Suppressor macrophage (primary cell): ENCODE data around the gene FRMD8.

Experiments used
- DNase-seq, 4 experiments: peaks; one replicate each; pipeline ENCODE4 v3.0.0-alpha.2; 2020 to 2022
- total RNA-seq, 17 experiments: gene quantifications; one replicate each; lab custom pipeline; 2026; ENCODE audit warnings: mixed read lengths in 6 of 17, inconsistent platforms in 3 of 17; lab: John Stamatoyannopoulos, UW

FRMD8 gene, protein sequence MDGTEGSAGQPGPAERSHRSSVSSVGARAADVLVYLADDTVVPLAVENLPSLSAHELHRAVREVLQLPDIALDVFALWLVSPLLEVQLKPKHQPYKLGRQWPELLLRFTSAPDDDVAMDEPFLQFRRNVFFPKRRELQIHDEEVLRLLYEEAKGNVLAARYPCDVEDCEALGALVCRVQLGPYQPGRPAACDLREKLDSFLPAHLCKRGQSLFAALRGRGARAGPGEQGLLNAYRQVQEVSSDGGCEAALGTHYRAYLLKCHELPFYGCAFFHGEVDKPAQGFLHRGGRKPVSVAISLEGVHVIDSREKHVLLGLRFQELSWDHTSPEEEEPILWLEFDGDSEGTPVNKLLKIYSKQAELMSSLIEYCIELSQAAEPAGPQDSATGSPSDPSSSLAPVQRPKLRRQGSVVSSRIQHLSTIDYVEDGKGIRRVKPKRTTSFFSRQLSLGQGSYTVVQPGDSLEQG
- total RNA-seq = 25.9 to 62.0 (median 39.7) reads per million in 17 experiments

DNA sequence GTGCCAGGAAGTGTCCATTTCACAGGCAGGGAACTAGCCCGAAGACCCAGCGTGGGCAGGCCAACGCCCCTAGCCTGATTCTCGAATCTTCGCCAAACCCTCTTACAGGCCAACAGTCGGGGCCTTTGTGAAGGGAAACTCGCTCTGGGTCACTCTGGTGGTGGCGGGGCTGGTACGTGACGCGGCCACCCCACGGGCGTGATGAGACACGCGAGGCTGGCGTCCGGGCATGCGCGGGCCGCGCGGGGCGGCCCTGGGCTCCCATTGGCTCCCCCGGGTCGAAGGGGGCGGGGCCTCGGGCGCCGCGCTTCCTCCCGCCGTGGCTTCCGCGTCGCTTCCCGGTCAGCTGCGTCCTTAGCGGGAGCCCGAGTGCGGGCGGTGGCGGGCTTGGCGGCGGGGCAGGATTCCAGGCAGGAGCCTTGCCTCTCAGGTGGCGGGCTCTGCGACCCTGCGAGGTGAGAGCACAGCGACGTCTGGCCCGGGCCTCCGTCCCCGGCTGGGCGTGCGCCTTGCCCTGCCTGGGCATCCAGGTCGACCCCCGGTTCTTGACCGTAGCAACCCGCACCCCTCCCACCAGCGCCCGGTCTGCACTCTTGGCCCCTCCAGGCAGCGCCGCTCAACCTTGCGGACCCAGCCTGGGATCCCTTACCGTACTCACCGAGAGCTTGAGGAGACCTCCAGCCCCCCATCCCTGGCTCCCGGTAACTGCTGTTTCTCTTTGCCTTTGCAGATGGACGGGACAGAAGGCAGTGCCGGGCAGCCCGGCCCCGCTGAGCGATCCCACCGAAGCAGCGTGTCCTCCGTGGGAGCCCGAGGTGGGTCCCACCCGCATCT is at the start of gene FRMD8:
FRMD8 (plus strand) TSS at position 331 of the 834 bp plus-strand sequence; CDS start at position 731, 400 bp downstream.
- peak; percentile 95 to 99 (median 96) for DNase-seq

DNA sequence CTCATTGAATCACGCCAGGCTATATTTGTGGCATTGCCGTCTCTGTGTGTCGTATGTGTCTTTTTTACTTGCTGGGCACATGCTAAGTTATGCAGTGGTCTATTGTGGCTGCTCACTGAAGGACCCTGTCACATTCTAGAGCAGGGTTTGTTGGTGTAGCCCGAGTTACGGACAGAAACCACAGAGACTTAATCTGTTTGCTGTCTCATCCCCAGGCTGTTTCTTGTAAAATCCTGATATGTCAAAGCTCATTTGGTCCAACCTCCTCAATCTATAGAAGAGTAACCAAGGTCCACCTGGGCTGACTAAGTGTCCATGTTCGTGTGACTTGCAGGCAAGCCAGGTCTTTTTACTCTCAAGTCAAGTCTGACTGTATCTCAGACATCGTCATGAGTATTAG is 47.8 kb upstream of the FRMD8 start:
- no peak for DNase-seq

DNA sequence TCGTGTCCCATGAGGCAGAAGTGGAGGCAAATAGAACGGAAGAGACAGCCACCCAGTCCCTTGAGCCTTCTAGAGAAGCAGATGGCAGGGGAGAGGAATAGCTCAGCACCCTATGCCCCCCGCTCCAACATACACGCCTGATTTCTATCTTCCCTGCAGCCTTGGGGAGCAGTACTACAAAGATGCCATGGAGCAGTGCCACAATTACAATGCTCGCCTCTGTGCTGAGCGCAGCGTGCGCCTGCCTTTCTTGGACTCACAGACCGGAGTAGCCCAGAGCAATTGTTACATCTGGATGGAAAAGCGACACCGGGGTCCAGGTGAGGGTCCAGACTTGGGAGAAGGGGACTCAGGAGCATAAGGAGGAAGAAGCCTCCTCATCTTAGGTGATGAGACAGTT is 46.2 kb upstream of the FRMD8 start:
- DNase-seq = no peak

DNA sequence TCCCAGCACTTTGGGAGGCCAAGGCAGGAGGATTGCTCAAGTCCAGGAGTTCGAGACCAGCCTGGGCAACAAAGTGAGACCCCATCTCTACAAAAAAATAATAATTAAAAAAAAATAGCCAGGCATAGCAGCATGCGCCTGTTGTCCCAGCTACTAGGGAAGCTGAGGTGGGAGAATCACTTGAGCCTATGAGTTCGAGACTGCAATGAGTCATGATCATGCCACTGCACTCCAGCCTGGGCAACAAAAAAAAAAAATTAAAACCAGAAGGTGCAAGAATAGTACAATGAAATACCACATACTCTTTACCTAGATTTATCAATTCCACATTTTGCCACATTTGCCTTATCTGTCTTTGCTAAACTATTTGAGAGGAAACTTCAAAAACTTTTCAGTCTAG is 44.6 kb upstream of the FRMD8 start:
- peak; percentile 35 to 71 (median 70) for DNase-seq

DNA sequence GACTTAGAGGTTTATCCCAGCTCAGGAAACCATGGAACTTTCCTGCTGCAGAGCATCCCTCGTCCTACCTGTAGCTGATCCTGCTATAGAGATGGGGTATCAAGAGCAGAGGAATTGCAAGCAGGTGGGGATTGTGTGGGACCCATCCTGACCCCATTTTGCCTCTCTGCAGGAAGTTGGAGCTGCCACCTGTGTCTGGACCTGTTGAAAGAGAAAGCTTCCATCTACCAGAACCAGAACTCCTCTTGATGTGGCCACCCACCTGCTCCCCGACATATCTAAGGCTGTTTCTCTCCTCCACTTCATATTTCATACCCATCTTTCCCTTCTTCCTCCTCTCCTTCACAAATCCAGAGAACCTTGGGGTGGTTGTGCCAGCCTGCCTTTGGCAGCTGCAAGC is 34.9 kb upstream of the FRMD8 start:
- DNase-seq = no peak

DNA sequence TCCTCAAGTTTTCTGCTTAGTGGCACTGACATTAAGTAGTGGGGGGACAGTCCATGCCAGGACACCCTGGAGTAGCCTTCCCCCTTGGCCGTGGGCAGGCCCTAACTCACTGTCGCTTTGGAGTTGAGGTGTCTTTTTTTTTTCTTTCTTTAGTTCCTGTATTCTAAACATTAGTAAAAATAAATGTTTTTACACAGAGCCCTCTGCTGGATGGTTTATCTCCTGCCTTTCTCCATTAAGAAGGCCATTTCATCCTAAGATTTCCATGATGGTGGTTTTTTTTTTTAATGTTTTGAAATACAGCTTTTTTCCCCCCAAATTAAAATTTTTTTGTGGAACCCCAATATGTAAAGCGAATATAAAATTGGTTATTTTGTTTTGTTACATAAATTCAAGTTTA is 33.7 kb upstream of the FRMD8 start:
- peak; percentile 37 to 63 (median 48) for DNase-seq

DNA sequence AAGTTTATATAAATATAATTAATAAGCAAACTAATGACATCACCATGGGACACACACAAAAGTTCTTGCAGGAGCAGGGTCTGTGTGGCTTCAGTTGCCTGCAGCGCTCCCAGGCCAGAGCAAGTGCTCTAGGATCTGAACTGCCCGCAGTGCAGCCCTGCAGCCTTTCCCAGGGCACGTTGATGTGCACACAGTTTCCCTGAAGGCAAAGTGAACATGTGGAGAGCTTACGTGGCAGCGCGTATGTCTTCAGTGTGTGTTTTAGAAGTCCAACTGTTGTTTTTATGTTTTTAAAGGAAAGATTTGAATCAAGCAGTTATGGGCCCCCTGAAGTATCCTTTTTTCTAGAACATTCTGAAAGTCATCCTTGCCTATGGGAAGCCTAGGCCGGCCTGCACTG is 33.1 kb upstream of the FRMD8 start:
- DNase-seq = no peak

DNA sequence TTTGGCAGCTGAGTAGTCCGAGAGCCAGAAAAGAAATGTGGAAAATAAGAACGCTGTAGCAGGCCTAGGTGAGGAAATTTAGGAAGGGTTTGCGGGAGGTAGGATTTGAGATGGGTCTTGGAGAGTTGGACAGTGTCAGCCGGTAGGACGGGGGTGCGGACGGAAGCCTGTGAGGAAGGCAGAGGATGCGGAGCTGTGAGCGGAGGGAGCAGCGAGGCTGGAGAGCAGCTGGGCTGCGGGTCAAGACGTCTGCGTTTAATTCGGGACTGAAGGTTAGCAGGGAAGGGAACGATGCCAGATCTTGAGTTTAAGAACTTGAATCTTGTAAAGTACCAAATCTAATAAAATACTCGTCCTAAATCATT is 32.6 kb upstream of the FRMD8 start:
- DNase-seq = no peak

DNA sequence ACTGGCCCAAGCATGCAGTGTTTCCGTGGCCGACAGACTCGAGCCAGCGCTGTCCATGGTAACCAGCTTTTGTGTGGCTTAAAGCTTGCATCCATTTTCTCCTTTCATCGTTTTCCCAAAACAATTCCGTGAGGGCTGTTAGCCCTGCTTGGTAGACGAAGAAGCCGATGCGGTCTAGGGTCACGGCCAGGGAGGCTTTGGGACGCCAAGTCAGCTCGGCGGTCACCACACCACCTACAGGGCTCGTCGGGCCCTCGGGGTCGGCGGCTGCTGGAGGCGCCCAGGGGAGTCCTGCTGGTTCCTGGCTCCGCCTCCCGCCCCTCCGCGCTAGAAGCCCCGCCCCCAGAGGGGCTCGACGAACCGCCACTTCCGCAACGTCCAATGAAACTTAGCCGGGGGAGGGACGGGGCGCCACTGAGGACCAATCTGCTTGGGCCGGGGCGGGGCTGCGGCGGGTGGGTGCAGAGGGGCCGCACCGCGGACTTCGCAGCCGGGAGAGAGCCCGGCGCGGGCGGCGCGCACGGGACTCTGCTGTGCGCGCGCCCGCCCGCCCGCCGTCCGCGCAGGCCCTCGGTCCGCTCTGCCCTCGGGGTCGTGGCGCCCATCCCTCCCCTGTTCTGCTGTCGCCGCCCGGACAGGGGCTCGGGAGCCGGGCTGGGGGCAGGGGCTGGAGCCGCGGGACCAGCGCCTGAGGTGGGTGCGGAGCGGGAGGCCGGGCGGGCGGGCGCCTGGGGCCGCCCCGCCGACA is 32.0 kb upstream of the FRMD8 start, which contains the start of gene TIGD3:
TIGD3 (plus strand) TSS at position 487 of the 748 bp plus-strand sequence. CDS start 1,058 bp downstream, outside the sequence.
- peak; percentile 95 to 98 (median 96) for DNase-seq

DNA sequence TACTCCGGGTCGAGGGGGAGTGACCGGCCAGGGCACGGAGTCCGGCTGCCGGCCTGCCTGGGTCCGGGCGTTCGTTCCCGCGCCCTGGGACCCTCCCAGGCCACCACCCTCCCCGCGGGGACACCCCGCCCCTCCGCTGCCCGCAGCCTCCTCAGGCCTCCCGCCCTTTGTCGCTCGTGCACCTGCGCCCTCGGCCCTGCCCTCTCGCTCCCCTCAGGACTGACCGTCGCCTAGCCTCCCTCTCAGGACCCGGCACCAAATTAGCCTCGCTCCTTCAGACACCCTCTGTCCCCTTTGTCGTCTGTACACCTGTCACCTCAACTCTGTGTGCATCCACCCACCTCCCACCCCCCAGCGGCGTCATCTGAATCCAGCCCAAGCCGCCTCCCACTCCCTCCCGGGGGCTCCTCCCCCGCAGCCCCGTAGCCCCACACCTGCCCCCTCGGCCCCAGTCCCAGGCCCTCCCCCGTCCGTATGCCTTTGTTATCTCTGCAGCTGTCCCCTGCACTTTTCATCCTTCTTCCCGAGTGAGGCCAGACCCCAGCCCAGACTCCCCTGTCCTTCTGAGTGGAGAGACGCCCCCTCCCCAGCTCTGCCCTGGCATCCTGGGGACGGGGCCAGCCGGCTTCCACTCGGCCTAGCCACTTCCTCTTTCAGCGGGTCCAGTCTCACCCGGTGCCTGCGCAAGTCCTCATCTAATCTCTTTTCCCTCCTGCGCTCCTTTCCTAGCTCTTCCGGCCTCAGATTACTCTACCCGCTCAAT is 31.2 kb upstream of the FRMD8 start:
- peak; percentile 26 to 68 (median 56) for DNase-seq

DNA sequence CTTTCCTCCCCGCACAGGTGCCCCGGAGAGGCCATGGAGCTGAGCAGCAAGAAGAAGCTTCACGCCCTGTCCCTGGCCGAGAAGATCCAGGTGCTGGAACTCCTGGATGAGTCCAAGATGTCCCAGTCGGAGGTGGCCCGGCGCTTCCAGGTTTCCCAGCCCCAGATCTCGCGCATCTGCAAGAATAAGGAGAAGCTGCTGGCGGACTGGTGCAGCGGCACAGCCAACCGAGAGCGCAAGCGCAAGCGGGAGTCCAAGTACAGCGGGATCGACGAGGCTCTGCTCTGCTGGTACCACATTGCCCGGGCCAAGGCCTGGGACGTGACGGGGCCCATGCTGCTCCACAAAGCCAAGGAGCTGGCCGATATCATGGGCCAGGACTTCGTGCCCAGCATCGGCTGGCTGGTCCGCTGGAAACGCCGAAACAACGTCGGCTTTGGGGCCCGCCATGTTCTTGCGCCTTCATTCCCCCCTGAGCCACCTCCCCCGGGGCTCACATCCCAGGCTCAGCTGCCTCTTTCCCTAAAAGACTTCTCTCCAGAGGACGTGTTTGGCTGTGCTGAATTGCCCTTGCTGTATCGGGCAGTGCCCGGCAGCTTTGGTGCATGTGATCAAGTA is 30.6 kb upstream of the FRMD8 start:
- DNase-seq = peak in 1 of 4 experiments; percentile 12

DNA sequence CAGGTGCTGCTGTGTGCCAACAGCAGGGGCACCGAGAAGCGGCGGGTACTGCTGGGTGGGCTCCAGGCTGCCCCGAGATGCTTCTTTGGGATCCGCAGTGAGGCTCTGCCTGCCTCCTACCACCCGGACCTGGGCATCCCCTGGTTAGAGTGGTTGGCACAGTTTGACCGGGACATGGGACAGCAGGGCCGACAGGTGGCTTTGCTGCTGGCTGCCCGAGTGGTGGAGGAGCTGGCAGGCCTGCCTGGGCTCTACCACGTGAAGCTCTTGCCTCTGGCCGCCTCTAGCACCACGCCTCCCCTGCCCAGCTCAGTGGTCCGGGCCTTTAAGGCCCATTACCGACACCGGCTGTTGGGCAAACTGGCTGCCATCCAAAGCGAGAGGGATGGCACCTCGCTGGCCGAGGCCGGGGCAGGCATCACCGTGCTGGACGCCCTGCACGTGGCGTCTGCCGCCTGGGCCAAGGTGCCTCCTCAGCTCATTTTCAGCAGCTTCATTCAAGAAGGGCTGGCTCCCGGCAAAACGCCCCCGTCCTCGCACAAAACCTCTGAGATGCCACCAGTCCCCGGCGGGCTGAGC is 30.0 kb upstream of the FRMD8 start:
- DNase-seq = no peak

DNA sequence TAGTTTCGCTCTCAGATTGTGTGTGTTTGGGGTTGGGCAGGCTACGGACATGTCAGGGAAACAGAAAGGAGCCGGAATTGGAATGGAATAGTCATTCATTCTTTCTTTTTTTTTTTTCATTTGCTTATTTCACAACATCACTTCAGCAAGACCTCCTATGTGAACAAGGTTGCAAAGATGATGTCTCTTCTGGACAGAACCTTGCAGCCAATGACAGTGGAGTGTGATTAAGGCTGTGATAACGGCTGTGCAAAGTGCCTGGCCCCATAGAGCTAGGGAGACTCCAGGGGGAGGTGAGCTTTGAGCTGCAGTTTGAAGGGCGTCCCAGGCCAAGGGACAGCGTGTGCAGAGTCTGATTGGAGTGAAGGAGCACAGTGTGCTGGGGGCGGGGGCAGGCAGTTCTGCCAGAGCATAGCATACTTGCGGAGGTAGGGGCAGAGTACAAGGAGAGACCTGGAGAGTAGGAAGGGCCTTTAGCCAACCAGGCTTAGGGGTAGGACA is 28.5 kb upstream of the FRMD8 start:
- no peak for DNase-seq

DNA sequence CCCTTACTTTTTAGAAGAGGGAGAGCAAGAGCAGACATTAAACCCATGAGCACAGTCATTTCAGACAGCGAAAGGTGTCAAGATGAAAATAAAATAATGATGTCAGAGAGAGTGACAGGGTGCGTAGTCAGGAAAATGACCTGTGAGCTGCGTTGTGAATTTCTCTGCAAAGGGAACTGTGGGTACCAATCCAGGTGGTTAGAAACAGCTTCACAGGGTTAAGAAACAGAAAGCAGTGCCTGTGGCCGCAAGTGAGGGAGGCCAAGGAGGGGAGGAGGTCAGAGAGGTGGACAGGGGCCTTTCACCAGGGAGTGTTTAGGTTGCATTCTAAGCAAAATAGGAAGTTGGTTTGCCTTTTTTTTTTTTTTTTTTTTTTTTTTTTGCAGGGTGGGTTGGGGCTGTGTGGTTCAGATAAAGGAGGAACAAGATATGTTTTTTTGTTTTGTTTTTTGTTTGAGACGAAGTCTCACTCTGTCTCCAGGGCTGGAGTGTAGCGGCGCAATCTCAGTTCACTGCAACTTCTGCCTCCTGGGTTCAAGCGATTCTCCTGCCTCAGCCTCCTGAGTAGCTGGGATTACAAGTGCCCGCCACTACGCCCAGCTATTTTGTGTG is 24.0 kb upstream of the FRMD8 start:
- DNase-seq = peak; percentile 60 to 78 (median 68)

DNA sequence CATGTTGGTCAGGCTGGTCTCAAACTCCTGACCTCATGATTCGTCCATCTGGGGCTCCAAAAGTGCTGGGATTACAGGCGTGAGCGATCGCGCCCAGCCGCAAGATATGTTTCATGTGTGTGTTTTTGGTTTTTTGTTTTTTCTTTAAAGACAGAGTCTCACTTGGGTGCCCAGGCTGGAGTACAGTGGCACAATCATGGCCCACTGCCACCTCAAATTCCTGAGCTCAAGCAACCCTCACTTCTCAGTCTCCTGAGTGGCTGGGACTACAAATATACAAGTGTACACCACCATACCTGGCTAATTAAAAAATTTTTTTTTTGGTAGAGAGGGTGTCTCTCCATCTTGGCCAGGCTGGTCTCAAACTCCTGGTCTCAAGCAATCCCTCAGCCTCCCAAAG is 23.5 kb upstream of the FRMD8 start:
- no peak for DNase-seq

DNA sequence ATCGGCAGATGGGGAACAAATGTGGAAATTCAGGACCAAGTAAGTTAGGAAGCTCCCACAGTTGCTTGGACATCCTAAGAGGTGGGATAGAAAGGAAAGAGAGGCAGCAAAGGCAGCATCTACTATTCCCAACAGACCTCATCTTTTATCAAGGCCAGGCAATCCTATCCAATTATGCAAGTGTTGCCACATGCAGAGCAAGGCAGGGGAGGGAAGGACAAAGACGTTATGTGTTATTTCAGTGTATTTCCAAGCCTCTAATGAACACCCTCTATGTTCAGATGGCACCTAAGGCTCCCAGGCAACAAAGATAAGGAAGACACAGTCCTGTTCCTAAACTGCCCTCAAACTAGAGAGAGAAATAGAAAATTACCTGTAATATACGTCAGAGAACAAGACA is 22.7 kb upstream of the FRMD8 start:
- DNase-seq = no peak

DNA sequence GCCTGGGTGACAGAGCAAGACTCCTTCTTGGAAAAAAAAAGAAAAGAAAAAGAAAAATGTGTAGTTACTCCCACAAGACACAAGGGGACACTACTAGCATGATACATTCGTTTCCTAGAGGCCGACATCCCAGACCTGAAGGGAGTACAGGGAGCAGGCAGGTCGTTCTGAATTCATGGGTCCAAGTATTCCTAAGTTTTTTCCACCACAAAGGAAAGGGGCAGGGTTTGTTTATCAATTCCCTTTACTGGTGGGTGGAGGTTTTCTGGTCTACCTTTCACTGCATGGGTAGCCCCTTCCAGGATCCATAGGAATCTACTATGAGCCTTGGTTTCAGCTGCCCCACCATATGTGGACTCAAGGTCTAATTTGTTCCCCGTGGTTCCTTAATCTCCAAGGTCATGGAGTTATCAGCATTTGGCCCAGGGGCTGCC is 20.1 kb upstream of the FRMD8 start:
- peak; percentile 60 to 88 (median 74) for DNase-seq

DNA sequence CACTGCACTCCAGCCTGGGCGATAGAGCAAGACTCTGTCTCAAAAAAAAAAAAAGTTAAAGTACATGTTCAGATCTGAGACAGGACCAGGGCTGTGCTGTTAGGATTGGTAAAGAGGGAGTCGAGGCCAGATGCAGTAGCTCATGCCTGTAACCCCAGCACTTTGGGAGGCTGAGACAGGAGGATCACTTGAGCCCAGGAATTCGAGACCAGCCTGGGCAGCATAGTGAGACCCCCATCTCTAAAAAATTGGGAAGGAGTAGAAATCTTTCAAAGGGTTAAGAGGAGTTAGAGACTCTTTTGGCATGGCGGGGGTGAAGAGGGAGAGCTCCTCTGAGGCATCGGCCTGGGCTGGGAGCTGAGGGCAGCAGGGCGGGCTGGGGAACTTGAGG is 15.8 kb upstream of the FRMD8 start:
- DNase-seq = no peak

DNA sequence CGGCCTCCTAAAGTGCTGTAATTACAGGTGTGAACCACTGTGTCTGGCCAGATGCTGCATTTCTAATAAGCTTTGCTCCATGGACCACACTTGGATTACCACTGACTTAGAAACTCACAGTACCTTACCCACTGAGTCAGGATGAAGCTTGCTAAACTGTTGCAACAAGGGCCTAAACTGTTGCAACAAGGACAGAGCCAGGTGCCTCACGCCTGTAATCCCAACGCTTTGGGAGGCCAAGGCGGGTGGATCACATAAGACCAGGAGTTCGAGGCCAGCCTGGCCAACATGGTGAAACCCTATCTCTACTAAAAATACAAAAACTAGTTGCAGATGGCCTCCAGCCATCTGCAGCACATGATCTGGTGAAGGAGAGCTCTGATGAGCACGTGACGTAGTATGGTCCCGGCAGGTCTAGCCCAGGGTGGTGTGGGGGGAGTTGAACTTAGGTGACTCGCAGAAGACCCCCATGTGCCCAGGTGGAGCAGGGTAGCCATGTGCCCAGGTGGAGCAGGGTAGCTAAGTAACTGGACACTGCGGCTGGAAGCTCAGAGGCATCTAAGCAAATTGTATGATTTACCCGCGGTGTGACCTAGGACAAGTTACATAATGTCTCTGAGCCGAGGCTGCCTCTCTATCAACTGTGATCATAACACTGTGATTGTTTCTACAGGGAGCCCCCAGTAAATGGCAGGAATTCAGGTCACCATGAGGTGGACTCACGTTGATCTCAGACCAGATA is 12.4 kb upstream of the FRMD8 start:
- no peak for DNase-seq

DNA sequence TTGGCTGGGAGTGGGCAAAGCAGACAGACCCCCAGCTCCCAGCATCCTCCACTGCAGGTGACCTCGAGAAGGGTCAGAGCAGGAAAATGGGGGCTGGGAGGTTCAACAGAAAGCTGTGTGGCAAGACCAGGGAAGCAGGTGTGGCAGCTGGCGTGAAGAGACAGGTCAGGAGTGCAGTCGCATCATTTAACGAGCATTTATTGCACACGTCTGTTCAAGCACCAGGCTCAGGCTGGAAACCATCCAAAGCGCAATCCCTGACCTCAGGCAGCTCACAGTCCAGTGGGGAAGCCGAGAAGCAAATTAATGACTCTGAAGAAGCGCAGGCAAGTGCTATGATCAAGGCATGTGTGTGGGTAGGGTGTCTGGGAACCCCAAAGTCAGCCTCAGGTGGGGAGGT is 11.4 kb upstream of the FRMD8 start:
- DNase-seq = no peak
